ENCODE measurements around the gene TNRC18.

DNA sequence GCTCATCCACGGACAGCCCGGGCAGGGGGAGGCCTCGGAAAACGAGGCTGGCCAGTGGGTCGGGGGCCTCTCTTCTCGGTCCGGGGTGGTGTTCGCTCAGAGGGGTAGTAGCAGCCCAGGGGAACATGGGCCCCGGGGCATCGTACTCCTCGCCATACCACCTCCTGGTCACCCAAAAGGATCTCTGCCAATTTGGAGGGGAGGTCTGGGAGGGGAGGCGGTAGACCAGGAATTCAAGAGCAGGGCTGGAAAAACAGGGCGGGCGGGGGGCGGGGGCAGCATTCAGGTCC is 73.5 kb downstream of the TNRC18 start:
- TF ChIP-seq, protein P1, sequence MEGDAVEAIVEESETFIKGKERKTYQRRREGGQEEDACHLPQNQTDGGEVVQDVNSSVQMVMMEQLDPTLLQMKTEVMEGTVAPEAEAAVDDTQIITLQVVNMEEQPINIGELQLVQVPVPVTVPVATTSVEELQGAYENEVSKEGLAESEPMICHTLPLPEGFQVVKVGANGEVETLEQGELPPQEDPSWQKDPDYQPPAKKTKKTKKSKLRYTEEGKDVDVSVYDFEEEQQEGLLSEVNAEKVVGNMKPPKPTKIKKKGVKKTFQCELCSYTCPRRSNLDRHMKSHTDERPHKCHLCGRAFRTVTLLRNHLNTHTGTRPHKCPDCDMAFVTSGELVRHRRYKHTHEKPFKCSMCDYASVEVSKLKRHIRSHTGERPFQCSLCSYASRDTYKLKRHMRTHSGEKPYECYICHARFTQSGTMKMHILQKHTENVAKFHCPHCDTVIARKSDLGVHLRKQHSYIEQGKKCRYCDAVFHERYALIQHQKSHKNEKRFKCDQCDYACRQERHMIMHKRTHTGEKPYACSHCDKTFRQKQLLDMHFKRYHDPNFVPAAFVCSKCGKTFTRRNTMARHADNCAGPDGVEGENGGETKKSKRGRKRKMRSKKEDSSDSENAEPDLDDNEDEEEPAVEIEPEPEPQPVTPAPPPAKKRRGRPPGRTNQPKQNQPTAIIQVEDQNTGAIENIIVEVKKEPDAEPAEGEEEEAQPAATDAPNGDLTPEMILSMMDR (IDR thresholded peaks at IDR 0.05; ENCODE audit: poor library complexity, severe bottlenecking), result no peak
- TF ChIP-seq, protein P2, sequence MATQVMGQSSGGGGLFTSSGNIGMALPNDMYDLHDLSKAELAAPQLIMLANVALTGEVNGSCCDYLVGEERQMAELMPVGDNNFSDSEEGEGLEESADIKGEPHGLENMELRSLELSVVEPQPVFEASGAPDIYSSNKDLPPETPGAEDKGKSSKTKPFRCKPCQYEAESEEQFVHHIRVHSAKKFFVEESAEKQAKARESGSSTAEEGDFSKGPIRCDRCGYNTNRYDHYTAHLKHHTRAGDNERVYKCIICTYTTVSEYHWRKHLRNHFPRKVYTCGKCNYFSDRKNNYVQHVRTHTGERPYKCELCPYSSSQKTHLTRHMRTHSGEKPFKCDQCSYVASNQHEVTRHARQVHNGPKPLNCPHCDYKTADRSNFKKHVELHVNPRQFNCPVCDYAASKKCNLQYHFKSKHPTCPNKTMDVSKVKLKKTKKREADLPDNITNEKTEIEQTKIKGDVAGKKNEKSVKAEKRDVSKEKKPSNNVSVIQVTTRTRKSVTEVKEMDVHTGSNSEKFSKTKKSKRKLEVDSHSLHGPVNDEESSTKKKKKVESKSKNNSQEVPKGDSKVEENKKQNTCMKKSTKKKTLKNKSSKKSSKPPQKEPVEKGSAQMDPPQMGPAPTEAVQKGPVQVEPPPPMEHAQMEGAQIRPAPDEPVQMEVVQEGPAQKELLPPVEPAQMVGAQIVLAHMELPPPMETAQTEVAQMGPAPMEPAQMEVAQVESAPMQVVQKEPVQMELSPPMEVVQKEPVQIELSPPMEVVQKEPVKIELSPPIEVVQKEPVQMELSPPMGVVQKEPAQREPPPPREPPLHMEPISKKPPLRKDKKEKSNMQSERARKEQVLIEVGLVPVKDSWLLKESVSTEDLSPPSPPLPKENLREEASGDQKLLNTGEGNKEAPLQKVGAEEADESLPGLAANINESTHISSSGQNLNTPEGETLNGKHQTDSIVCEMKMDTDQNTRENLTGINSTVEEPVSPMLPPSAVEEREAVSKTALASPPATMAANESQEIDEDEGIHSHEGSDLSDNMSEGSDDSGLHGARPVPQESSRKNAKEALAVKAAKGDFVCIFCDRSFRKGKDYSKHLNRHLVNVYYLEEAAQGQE (IDR thresholded peaks at IDR 0.05; ENCODE audit: borderline replicate concordance), result no peak
- TF ChIP-seq POLR2AphosphoS5 (IDR thresholded peaks at IDR 0.05) (no peak), TAF1 (IDR thresholded peaks at IDR 0.05; ENCODE audit: low read depth) (no peak)
